ENCODE data around the gene RHBDL3. TPM values are rescaled to one million over a fixed set of nuclear protein-coding genes. Genes with fewer than 3 reads are reported as not detected.
"Not testable (repeated sequence)": the region's sequence is repeated elsewhere in the genome, so short reads cannot be mapped to it uniquely, and the experiment has no call there.

RHBDL3 gene
- total RNA-seq, 1 donor from 2014 or later: 0.25 TPM

GRCh38 chr17:32350666-32351418 is 85.2 kb downstream of the RHBDL3 start:
- peaks cover 17% of the 10 kb centered on the region for H3K36me3 Mint-ChIP-seq (ENCODE audit: low read depth)
- TF ChIP-seq, protein P1, sequence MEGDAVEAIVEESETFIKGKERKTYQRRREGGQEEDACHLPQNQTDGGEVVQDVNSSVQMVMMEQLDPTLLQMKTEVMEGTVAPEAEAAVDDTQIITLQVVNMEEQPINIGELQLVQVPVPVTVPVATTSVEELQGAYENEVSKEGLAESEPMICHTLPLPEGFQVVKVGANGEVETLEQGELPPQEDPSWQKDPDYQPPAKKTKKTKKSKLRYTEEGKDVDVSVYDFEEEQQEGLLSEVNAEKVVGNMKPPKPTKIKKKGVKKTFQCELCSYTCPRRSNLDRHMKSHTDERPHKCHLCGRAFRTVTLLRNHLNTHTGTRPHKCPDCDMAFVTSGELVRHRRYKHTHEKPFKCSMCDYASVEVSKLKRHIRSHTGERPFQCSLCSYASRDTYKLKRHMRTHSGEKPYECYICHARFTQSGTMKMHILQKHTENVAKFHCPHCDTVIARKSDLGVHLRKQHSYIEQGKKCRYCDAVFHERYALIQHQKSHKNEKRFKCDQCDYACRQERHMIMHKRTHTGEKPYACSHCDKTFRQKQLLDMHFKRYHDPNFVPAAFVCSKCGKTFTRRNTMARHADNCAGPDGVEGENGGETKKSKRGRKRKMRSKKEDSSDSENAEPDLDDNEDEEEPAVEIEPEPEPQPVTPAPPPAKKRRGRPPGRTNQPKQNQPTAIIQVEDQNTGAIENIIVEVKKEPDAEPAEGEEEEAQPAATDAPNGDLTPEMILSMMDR (IDR thresholded peaks at IDR 0.05): no peak
- peak overlapping the region; percentile 100 for H3K27ac Mint-ChIP-seq (ENCODE audit: unreplicated experiment)
- no peaks in the 10 kb centered on the region for H3K27me3 Mint-ChIP-seq (ENCODE audit: low read depth)
- H3K4me1 Mint-ChIP-seq (ENCODE audit: low read depth): peaks cover 51% of the 10 kb centered on the region
- peak overlapping the region; percentile 100 for H3K4me3 Mint-ChIP-seq (ENCODE audit: unreplicated experiment)
- no peak for DNase-seq (ENCODE audit: low spot score)
- no peaks in the 10 kb centered on the region for H3K9me3 Mint-ChIP-seq (ENCODE audit: low read depth)

GRCh38 chr17:32352734-32353133 is 87.1 kb downstream of the RHBDL3 start:
- not testable (repeated sequence) for DNase-seq (ENCODE audit: low spot score); H3K27me3 Mint-ChIP-seq (ENCODE audit: low read depth); H3K9me3 Mint-ChIP-seq (ENCODE audit: low read depth)
- H3K36me3 Mint-ChIP-seq (ENCODE audit: low read depth): peaks cover 17% of the 10 kb centered on the region
- peaks cover 61% of the 10 kb centered on the region for H3K4me1 Mint-ChIP-seq (ENCODE audit: low read depth)
- peak overlapping the region; percentile 100 for H3K4me3 Mint-ChIP-seq (ENCODE audit: unreplicated experiment)
- H3K27ac Mint-ChIP-seq (ENCODE audit: unreplicated experiment): peak overlapping the region; percentile 9

- Mint-ChIP-seq H3K27ac (ENCODE audit: unreplicated experiment) (peak overlapping the region; percentile 62), H3K36me3 (ENCODE audit: low read depth) (peaks cover 14% of the 10 kb centered on the region), H3K4me3 (ENCODE audit: unreplicated experiment) (peak overlapping the region; percentile 10), H3K9me3 (ENCODE audit: low read depth) (no peaks in the 10 kb centered on the region), H3K4me1 (ENCODE audit: low read depth) (peaks cover 58% of the 10 kb centered on the region), H3K27me3 (ENCODE audit: low read depth) (no peaks in the 10 kb centered on the region)
- DNase-seq (ENCODE audit: low spot score): no peak
- TF ChIP-seq, protein P1 (IDR thresholded peaks at IDR 0.05): no peak
These were observed 90.2 kb downstream of the RHBDL3 start for GRCh38 chr17:32355649-32356377.

DNA sequence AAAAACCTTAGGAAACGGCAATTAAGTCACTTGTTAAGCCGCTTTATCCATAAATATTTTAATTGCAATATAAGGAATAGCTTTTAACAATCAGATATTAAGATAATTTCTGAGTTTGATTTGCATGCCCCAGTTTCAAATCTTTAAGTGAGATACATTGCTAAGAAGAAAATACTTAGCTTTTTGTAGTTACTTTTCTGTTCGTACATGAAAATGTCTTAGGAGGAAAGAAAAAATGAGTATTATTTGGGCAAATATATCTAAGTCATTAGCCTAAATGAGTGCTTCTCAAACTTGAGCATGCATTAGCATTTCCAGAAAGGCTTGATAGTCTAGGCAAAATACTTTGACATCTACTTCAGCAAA is 90.7 kb downstream of the RHBDL3 start:
- H3K36me3 Mint-ChIP-seq (ENCODE audit: low read depth): peaks cover 17% of the 10 kb centered on the region
- no peaks in the 10 kb centered on the region for H3K9me3 Mint-ChIP-seq (ENCODE audit: low read depth)
- DNase-seq (ENCODE audit: low spot score): no peak
- H3K27ac Mint-ChIP-seq (ENCODE audit: unreplicated experiment): no peak overlapping the region
- H3K4me3 Mint-ChIP-seq (ENCODE audit: unreplicated experiment): no peak overlapping the region
- H3K27me3 Mint-ChIP-seq (ENCODE audit: low read depth): no peaks in the 10 kb centered on the region
- H3K4me1 Mint-ChIP-seq (ENCODE audit: low read depth): peaks cover 60% of the 10 kb centered on the region
- TF ChIP-seq, protein P1 (IDR thresholded peaks at IDR 0.05): no peak

GRCh38 chr17:32356750-32357149 is 91.1 kb downstream of the RHBDL3 start:
- Mint-ChIP-seq H3K27ac (ENCODE audit: unreplicated experiment) (no peak overlapping the region), H3K27me3 (ENCODE audit: low read depth) (no peaks in the 10 kb centered on the region), H3K4me3 (ENCODE audit: unreplicated experiment) (no peak overlapping the region), H3K9me3 (ENCODE audit: low read depth) (no peaks in the 10 kb centered on the region), H3K4me1 (ENCODE audit: low read depth) (peaks cover 56% of the 10 kb centered on the region), H3K36me3 (ENCODE audit: low read depth) (peaks cover 17% of the 10 kb centered on the region)
- TF ChIP-seq, protein P1 (IDR thresholded peaks at IDR 0.05): no peak
- DNase-seq (ENCODE audit: low spot score): no peak

Data from chondrocyte (in vitro differentiated cells).